Lung (tissue), 12 donors: Measurements from ENCODE around the gene RASGRP2. TPM values are rescaled to one million over a fixed set of nuclear protein-coding genes. Genes with fewer than 3 reads are reported as not detected.

Source experiments
- ATAC-seq: fragments of 200-7000 bp; cut with Tn5 transposase; one replicate; pipeline ENCODE4 v1.9.1; 2020; ENCODE audit warnings: moderate number of reproducible peaks; ENCODE audit not compliant: insufficient read depth, low FRiP score
- DNase-seq, 3 donors: peaks; one replicate each; pipeline ENCODE4 v3.0.0-alpha.2; 2013 to 2017
- H3K27ac ChIP-seq, 2 donors: one replicate each; pipeline ENCODE4 v1.5.1; 2013; ENCODE audit warnings: mild to moderate bottlenecking in 2 of 2, moderate library complexity in 2 of 2, control low read depth in 1 of 2, inconsistent platforms in 1 of 2, low read depth in 1 of 2, low read length in 1 of 2
- H3K27me3 ChIP-seq, 3 donors: one replicate each; pipeline ENCODE4 v1.5.1; 2013; ENCODE audit warnings: low read length in 2 of 3; ENCODE audit not compliant: control insufficient read depth in 3 of 3, insufficient read depth in 3 of 3
- H3K36me3 ChIP-seq, 4 donors: one replicate each; pipeline ENCODE4 v1.5.1; 2013; ENCODE audit warnings: low read length in 4 of 4, mild to moderate bottlenecking in 1 of 4, moderate library complexity in 1 of 4; ENCODE audit not compliant: control insufficient read depth in 4 of 4, insufficient read depth in 4 of 4
- H3K4me1 ChIP-seq, 5 donors: one replicate each; pipeline ENCODE4 v1.5.1; 2013; ENCODE audit warnings: low read length in 5 of 5, mild to moderate bottlenecking in 2 of 5, moderate library complexity in 1 of 5; ENCODE audit not compliant: control insufficient read depth in 5 of 5, insufficient read depth in 5 of 5
- H3K4me3 ChIP-seq: one replicate; pipeline ENCODE4 v1.5.1; 2013; ENCODE audit warnings: mild to moderate bottlenecking, control low read depth, moderate library complexity
- H3K9ac ChIP-seq, 2 donors: one replicate each; pipeline ENCODE4 v1.5.1; 2013; ENCODE audit warnings: low read length in 2 of 2, control low read depth in 1 of 2; ENCODE audit not compliant: insufficient read depth in 1 of 2
- H3K9me3 ChIP-seq, 4 donors: one replicate each; pipeline ENCODE4 v1.5.1; 2013; ENCODE audit warnings: low read length in 3 of 4, mild to moderate bottlenecking in 1 of 4, moderate library complexity in 1 of 4; ENCODE audit not compliant: control insufficient read depth in 4 of 4, insufficient read depth in 3 of 4
- CTCF ChIP-seq: IDR thresholded peaks from 2 replicates; pipeline ENCODE4 v1.5.1; 2012; ENCODE audit warnings: mild to moderate bottlenecking; ENCODE audit errors: control extremely low read depth, extremely low read depth
- WGBS, 2 donors: extraction: QIAGEN DNeasy Blood & Tissue Kit; methylation state at CpG; one replicate each; pipeline ENCODE4 v1.1.7; 2013; 5-methylcytosine and 5-hydroxymethylcytosine counted together
- polyA plus RNA-seq, 2 donors: library from polyadenylated mRNA; stranded (reverse); fragments of 200-250 nt; gene quantifications; one replicate each; pipeline ENCODE4 v1.2.1, GENCODE V29; 2013
- total RNA-seq, 2 donors: library from RNA; depleted of rRNA in 1 of 2; stranded (reverse); fragments of >200 nt in 1 of 2; gene quantifications; one replicate each; pipeline ENCODE4 v1.2.1, GENCODE V29; 2014 to 2021
- donor health status: control.
- donor health status: control.
- donor health status: Bipolar disorder and iron deficiency.
- donor health status: healthy.
- donor health status: DM: yes; HTN: yes; CAD: no.

RASGRP2 gene
- total and polyA plus RNA-seq, 4 donors = 20.0 to 46.4 (median 30.8) TPM

GRCh38 chr11:64739871-64740270 is 4.1 kb downstream of the RASGRP2 start:
- Histone ChIP-seq H3K27me3 (peaks cover 0 to 49% (median 29%) of the 10 kb centered on the region in 3 donors), H3K9me3 (no peaks in the 10 kb centered on the region), H3K4me1 (peaks cover 0 to 21% (median 10%) of the 10 kb centered on the region in 5 donors), H3K27ac (no peak overlapping the region), H3K4me3 (no peak overlapping the region), H3K9ac (no peak overlapping the region), H3K36me3 (peaks cover 0 to 14% (median 0%) of the 10 kb centered on the region in 4 donors)
- no peak for DNase-seq
- TF ChIP-seq CTCF = no peak
- no peak for ATAC-seq
- WGBS, 2 donors = 89 to 95% methylated on average over 12 of the region's 12 CpGs

DNA sequence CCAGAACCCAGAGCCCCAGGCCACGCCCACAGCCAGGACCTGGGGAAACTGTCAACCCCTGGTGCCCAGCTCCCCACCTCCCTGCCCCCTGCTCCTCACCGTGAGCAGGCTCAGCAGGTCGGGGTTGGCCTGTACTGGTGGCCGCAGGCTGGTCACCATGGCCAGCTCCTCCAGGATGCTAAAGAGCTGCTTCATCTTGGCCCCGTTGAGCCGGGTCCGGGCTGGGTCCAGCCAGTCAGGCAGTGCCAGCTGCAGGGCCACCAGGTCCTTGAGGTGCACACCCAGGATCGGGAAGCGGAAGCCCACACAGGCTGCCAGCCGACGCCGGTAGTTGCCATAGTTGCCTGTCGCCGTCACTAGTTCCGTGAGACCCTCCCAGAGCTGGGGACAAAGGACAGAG is 7.3 kb downstream of the RASGRP2 start:
- no peak for TF ChIP-seq CTCF
- Histone ChIP-seq H3K27me3 (peaks cover 0 to 22% (median 18%) of the 10 kb centered on the region in 3 donors), H3K4me3 (no peak overlapping the region), H3K36me3 (peaks cover 0 to 18% (median 0%) of the 10 kb centered on the region in 4 donors), H3K4me1 (no peaks in the 10 kb centered on the region), H3K9ac (no peak overlapping the region), H3K27ac (no peak overlapping the region), H3K9me3 (no peaks in the 10 kb centered on the region)
- 94 to 97% methylated on average over 15 of the region's 15 CpGs for WGBS, 2 donors
- no peak for ATAC-seq
- no peak for DNase-seq

GRCh38 chr11:64735725-64736259 is 8.2 kb downstream of the RASGRP2 start:
- 90% methylated on average over 9 of the region's 9 CpGs for WGBS, 2 donors
- no peak for ATAC-seq
- no peak for TF ChIP-seq CTCF
- H3K9ac ChIP-seq = no peak overlapping the region
- no peaks in the 10 kb centered on the region for H3K9me3 ChIP-seq
- DNase-seq = no peak
- H3K36me3 ChIP-seq = peaks cover 0 to 16% (median 0%) of the 10 kb centered on the region in 4 donors
- H3K27me3 ChIP-seq = peaks cover 0 to 15% (median 10%) of the 10 kb centered on the region in 3 donors
- no peak overlapping the region for H3K4me3 ChIP-seq
- H3K4me1 ChIP-seq = no peaks in the 10 kb centered on the region
- no peak overlapping the region for H3K27ac ChIP-seq
